Measurements from ENCODE around the gene BMP5. TPM values are rescaled to one million over a fixed set of nuclear protein-coding genes. Genes with fewer than 3 reads are reported as not detected.

The BMP5 gene
- total and polyA plus RNA-seq, 9 of the 15 experiments (the other 6 are each of a cell fraction or from before 2014, with no cell fraction given), result not detected

DNA sequence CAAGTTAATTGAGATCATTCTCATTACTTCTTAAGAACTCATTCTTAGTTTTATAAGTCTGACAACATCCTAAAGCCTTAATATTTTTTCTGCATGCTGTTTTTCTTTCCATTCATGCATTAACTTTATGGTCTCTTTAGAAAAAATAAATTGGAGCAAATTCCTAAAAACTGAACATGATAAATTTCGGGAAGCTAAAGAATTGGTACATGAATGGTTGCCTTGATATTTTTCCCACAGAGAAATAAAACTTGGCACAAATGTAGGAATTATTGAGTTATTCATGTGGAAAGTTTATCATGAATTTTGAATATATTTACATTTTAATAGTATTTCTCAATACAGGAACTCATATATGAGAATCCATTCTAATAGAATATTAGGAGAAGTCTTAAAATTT lies 115.9 kb downstream of the BMP5 start (continued):
- TF ChIP-seq ZNF592 (IDR thresholded peaks at IDR 0.05), result no peak
- TF ChIP-seq RAD21 (CRISPR knock-in tag; conservative IDR thresholded peaks at IDR 0.05 in 1 of 2, IDR thresholded peaks at IDR 0.05 in 1 of 2), result no peak
- TF ChIP-seq ZNF75A (CRISPR knock-in tag; IDR thresholded peaks at IDR 0.05), result no peak
- TF ChIP-seq SREBF1 (IDR thresholded peaks at IDR 0.05; ENCODE audit: borderline replicate concordance, low read depth, low read length), result no peak
- no peak for TF ChIP-seq MTA3 (IDR thresholded peaks at IDR 0.05; ENCODE audit: borderline replicate concordance)
- TF ChIP-seq, protein P1, sequence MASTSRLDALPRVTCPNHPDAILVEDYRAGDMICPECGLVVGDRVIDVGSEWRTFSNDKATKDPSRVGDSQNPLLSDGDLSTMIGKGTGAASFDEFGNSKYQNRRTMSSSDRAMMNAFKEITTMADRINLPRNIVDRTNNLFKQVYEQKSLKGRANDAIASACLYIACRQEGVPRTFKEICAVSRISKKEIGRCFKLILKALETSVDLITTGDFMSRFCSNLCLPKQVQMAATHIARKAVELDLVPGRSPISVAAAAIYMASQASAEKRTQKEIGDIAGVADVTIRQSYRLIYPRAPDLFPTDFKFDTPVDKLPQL (IDR thresholded peaks at IDR 0.05; ENCODE audit: extremely low read depth, insufficient read length), result no peak

Data from K562 (cell line).